Measurements from ENCODE around the gene YIPF2.

DNA sequence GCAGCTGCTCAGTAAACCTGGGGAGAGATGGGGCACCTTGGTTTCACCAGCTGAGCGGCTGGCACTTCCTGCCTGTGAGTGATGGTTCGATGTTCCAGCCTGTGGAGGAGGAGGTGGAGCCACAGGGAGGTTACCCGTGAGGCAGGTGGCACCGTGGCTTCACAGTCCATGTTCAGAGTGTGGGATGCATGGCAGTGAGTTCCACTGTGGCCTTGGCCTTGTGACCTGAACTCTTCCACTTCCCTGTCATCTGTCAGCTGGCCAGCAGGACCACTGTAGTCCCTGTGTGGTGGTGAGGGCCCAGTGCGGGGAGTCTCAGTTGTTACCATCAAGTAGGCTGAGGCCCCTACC lies 49.3 kb upstream of the YIPF2 start:
- TF ChIP-seq, protein P1, sequence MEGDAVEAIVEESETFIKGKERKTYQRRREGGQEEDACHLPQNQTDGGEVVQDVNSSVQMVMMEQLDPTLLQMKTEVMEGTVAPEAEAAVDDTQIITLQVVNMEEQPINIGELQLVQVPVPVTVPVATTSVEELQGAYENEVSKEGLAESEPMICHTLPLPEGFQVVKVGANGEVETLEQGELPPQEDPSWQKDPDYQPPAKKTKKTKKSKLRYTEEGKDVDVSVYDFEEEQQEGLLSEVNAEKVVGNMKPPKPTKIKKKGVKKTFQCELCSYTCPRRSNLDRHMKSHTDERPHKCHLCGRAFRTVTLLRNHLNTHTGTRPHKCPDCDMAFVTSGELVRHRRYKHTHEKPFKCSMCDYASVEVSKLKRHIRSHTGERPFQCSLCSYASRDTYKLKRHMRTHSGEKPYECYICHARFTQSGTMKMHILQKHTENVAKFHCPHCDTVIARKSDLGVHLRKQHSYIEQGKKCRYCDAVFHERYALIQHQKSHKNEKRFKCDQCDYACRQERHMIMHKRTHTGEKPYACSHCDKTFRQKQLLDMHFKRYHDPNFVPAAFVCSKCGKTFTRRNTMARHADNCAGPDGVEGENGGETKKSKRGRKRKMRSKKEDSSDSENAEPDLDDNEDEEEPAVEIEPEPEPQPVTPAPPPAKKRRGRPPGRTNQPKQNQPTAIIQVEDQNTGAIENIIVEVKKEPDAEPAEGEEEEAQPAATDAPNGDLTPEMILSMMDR (IDR thresholded peaks at IDR 0.05 in 4 of 5, conservative IDR thresholded peaks at IDR 0.05 in 1 of 5), result no peak
- no peak for TF ChIP-seq POLR2A (IDR thresholded peaks at IDR 0.05)
